Upper lobe of left lung (tissue), 4 donors: ENCODE results near the gene TOP2A.

Source experiments
- CTCF ChIP-seq, 6 experiments: fragments of 450-650 bp in 4 of 6; fragments of 200-600 bp in 2 of 6; sonication (generic) in 2 of 6; IDR thresholded peaks; one replicate each; pipeline ENCODE4 v1.5.1; 2016 to 2019; ENCODE audit warnings: antibody characterized with exemption in 6 of 6
- EP300 ChIP-seq, 4 donors: sonication (generic); formaldehyde crosslinking; IDR thresholded peaks; one replicate each; pipeline ENCODE4 v1.5.1; 2017; ENCODE audit warnings: antibody characterized with exemption in 4 of 4, control low read depth in 2 of 4

GRCh38 chr17:40425741-40426140, 8.0 kb upstream of the TOP2A start:
- TF ChIP-seq CTCF (IDR thresholded peaks at IDR 0.05) (no peak), EP300 (IDR thresholded peaks at IDR 0.05) (no peak)
